AG09319 (cell line): Measurements from ENCODE around the gene KIAA1614.

Experiments
- DNase-seq: peaks from one replicate; pipeline ENCODE4 v3.0.0-alpha.2; 2010; ENCODE audit warnings: low read depth; ENCODE audit errors: extremely low read depth
- TF ChIP-seq, protein P1 (sequence below): IDR thresholded peaks from 2 replicates; pipeline ENCODE4 v1.5.1; 2011; ENCODE audit warnings: low read depth, mild to moderate bottlenecking, inconsistent platforms, low read length, moderate library complexity

The KIAA1614 gene

DNA sequence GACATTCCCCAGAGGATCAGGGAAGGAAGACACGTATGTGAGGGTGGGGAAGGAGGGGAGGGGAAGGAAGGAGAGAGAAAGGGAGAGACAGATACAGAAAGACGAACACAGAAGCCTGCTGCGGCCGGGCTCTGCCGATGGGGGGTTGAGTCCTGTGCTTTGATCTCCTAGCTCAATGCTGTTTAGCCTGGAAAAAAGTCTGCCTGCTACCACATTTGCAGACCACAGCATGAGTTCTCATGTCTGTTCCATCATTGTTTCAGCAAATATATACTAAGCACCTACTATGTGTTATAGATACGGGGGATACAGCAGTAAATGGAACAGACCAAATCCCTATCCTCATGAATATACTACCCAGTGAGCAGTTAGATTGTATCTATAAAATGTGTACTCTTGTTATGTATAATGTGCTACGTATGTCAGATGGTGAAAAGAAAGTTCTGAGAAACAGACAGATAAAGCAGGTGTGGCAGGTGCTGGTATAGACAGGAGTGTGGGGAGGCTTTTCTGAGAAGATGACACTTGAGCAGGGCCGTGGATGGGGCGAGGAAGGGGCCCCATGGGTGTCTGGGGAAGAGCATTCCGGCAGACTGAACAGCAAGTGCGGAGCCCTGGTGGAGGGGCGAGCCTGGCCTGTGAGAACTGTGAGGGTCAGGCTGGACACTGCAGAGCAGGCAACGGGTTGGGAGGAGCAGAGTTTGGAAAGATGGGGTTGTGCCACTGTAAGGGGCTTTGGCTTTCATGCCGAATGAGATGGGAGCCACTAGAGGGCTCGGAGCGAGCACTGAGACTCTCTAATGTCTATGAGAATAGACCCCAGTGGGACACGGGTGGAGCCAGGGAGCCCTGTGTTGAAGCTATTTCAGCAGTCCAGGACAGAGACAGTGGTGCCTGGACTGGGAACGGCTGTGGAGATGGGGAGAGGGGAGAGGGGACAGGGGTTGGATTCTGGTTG lies 34.1 kb downstream of the KIAA1614 start:
- TF ChIP-seq, protein P1, sequence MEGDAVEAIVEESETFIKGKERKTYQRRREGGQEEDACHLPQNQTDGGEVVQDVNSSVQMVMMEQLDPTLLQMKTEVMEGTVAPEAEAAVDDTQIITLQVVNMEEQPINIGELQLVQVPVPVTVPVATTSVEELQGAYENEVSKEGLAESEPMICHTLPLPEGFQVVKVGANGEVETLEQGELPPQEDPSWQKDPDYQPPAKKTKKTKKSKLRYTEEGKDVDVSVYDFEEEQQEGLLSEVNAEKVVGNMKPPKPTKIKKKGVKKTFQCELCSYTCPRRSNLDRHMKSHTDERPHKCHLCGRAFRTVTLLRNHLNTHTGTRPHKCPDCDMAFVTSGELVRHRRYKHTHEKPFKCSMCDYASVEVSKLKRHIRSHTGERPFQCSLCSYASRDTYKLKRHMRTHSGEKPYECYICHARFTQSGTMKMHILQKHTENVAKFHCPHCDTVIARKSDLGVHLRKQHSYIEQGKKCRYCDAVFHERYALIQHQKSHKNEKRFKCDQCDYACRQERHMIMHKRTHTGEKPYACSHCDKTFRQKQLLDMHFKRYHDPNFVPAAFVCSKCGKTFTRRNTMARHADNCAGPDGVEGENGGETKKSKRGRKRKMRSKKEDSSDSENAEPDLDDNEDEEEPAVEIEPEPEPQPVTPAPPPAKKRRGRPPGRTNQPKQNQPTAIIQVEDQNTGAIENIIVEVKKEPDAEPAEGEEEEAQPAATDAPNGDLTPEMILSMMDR = no peak; the same call in 1 of the 2 replicates
- DNase-seq = no peak

DNA sequence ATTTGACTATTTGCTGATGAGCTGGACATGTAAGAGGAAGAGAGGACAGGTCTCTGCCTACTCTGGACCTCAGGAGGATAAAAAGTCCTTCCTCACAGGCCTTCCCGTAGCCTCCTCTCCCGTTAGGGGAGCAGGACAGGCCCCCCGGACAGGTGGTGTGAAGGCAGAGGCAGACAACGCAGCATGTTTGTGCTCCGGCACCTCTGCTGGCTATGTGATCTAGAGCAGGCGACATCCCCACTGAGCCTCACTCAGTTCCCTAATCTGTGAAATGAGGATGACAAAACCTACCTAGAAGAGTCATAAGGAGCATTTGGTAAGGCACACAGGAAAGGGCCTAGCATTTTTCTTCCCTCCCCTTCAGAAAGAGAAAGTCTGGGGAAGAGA lies 34.8 kb downstream of the KIAA1614 start:
- TF ChIP-seq, protein P1 = no peak
- no peak for DNase-seq

DNA sequence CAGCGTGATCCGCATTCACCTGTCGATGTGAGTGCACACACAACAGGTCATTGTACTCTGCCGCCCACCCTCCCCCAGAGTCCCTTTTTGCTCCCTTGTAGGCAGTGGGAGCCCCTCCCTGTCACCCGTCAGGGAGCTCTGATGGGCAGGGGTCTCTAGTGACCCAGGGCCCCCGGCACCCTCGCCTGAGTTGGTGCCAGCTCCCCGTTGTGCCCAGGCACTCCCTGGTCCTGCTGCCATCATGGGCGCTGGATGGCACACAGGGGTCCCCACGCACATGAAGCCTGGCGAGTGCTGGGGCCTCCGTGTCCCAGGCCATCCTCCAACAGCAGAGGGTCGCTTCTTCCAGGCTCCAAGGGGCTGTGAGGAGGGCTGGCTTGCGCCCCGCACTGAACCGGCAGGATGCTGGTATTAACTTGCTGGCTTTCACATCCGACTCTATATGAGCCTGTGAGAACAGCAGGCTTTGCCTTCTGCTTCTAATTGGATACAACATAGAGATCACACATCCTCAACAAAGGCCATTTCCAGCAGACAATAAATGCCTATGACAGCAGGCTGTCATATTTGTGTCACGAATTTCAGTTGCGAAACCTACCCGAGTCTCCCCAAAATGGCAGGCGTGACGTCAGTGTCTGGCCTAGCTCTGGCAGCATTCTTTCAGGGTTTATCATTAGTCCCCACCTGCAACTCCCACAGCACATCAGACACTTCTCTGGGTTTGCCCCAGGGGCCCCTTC lies 35.4 kb downstream of the KIAA1614 start:
- TF ChIP-seq, protein P1 = no peak
- DNase-seq = no peak

DNA sequence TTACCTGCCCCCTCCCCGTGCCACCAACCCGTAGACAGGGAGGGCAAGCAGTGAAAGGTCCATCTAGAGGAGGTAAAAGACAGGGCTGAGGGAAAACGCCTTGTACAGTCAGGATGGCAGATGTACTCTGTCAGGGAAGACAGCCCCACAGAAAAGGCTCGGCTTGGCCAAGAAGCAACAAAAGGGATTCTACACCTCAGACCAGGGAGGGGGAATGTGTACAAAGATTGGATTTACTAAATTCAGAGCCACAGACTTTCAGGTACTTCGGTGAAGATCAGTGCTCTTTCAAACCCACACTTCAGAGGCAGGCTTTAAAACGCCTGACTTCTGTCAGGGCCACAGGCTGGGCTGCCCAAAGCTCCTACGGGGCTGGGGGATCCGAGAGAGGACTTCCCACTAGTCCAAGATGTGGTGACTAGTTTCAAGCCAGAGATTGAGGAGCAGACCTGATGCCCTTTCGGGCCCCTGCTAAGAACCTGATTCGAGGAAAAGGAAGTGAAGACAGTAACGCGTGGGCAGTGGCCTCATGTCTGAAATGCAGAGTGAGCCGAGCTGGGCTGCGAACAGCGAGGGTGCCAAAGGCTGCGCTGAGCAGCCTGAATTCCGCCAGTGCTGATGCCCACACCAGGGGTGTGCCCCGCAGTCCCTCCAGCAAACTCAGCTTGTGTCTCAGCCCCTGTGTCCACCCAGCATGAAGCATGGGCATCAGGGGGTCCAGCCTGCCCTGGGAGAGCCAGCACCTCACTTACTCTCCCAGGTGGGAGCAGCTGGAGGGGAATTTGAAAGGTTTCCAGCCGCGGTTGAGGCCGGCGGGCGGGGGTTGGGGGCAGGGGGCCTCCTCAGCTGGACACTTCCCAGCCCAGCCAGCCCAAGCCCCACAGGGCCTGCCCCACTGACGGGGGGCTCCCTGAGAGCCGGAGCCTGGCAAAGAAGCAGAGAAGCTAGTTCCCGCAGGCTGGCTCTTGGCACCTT lies 36.2 kb downstream of the KIAA1614 start:
- DNase-seq = no peak
- TF ChIP-seq, protein P1 = no peak

DNA sequence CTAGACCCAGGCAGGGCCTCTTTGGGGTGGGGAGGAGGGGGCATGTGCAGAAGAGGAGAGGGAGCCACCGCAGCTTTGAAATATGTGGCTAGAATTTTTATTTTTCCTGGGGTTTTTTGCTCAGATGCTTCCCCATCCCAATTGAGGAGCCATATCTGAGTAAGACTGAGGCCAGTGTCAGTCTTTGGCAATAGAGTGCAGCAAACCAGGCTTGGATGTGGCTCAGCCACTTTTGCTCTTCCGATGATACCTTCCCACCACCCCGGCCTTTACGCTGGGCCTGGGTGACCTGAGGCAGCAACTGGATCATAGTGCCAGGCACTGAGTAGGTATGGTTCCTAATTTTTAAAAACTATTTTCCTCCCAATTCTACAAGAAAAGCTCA lies 36.9 kb downstream of the KIAA1614 start:
- DNase-seq = no peak
- TF ChIP-seq, protein P1 = no peak

DNA sequence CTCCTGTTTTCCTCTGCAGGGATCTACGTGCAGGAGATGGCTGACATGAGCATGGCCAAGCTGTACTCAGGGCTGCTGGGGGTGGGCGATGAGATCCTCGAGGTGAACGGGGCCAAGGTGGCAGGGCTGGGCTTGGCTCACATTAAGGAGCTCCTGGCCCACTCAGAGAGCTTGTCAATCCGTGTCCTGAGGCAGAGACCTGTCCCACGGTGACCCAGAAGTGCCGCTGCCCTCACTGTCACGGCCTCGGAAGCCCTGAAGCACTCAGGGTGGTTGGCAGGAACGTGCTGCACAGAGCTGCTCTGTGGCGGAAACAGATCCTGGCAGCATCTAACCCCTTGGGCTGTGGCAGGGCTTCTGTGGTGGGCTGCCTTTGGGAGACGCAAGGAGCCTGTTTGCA lies 37.6 kb downstream of the KIAA1614 start:
- no peak for DNase-seq

More for the DNA sequence above, 37.6 kb downstream of the KIAA1614 start:
- TF ChIP-seq, protein P1 = no peak
